Naive thymus-derived CD4-positive, alpha-beta T cell (primary cell): ENCODE results near the gene SSBP2. TPM values are rescaled to one million over a fixed set of nuclear protein-coding genes. Genes with fewer than 3 reads are reported as not detected.

Source experiments
- ATAC-seq: fragments of 150-1000 bp; cut with Tn5 transposase; 2 replicates; pipeline ENCODE4 v1.10.0; 2021; ENCODE audit warnings: mild to moderate bottlenecking, moderate library complexity
- CTCF ChIA-PET: fragments of 350-600 bp; sonication (Branson Sonifier 250); formaldehyde crosslinking; loops from one replicate; lab custom pipeline; 2021; ENCODE audit warnings: antibody characterized with exemption; lab: Charles Lee
- POLR2A ChIA-PET: fragments of 350-600 bp; sonication (Branson Sonifier 250); formaldehyde crosslinking; loops from one replicate; lab custom pipeline; 2021; ENCODE audit warnings: antibody characterized with exemption, inconsistent platforms; lab: Charles Lee
- DNase-seq, 9 donors: peaks; one replicate each; pipeline versions ENCODE4 v3.0.0 to v3.0.0-alpha.2; 2020 to 2022; ENCODE audit warnings: mixed read lengths in 1 of 9
- H3K27ac ChIP-seq: one replicate; pipeline ENCODE4 v1.7.0; 2013; ENCODE audit warnings: mild to moderate bottlenecking, low read depth, low read length, moderate library complexity
- H3K27me3 ChIP-seq, 2 donors: one replicate each; pipeline ENCODE4 v1.7.0; 2013; ENCODE audit warnings: low read length in 2 of 2, mild to moderate bottlenecking in 2 of 2, moderate library complexity in 2 of 2; ENCODE audit not compliant: control insufficient read depth in 2 of 2, insufficient read depth in 2 of 2
- H3K36me3 ChIP-seq, 3 experiments: 1 replicate in 2 of 3; 2 replicates in 1 of 3; pipeline ENCODE4 v1.7.0; 2013; ENCODE audit warnings: low read length in 3 of 3, mild to moderate bottlenecking in 3 of 3, moderate library complexity in 1 of 3; ENCODE audit not compliant: insufficient read depth in 3 of 3, control insufficient read depth in 2 of 3
- H3K4me1 ChIP-seq, 2 donors: one replicate each; pipeline ENCODE4 v1.7.0; 2013; ENCODE audit warnings: low read length in 2 of 2, mild to moderate bottlenecking in 2 of 2, moderate library complexity in 1 of 2; ENCODE audit not compliant: control insufficient read depth in 2 of 2, insufficient read depth in 2 of 2
- H3K4me3 ChIP-seq: 2 replicates; pipeline ENCODE4 v1.7.0; 2013; ENCODE audit warnings: mild to moderate bottlenecking, low read length
- H3K9me3 ChIP-seq, 3 experiments: 1 replicate in 2 of 3; 2 replicates in 1 of 3; pipeline ENCODE4 v1.7.0; 2013; ENCODE audit warnings: low read length in 3 of 3; ENCODE audit not compliant: control insufficient read depth in 2 of 3
- H3K27ac Mint-ChIP-seq, 9 donors: one replicate each; pipeline ENCODE4 v1.8.0; 2020 to 2022; ENCODE audit warnings: mixed read lengths in 9 of 9, mild to moderate bottlenecking in 8 of 9, moderate library complexity in 5 of 9, inconsistent platforms in 2 of 9
- H3K27me3 Mint-ChIP-seq, 5 donors: one replicate each; pipeline ENCODE4 v1.8.0; 2021 to 2022; ENCODE audit warnings: mixed read lengths in 5 of 5, mild to moderate bottlenecking in 1 of 5
- H3K36me3 Mint-ChIP-seq, 5 donors: one replicate each; pipeline ENCODE4 v1.8.0; 2020 to 2022; ENCODE audit warnings: mixed read lengths in 5 of 5, mild to moderate bottlenecking in 3 of 5, inconsistent platforms in 1 of 5
- H3K4me1 Mint-ChIP-seq, 7 donors: one replicate each; pipeline ENCODE4 v1.8.0; 2020 to 2022; ENCODE audit warnings: mixed read lengths in 7 of 7, mild to moderate bottlenecking in 3 of 7, inconsistent platforms in 1 of 7
- H3K4me3 Mint-ChIP-seq, 10 donors: one replicate each; pipeline ENCODE4 v1.8.0; 2020 to 2022; ENCODE audit warnings: mild to moderate bottlenecking in 10 of 10, mixed read lengths in 10 of 10, moderate library complexity in 6 of 10, inconsistent platforms in 2 of 10
- H3K9me3 Mint-ChIP-seq, 11 donors: one replicate each; pipeline ENCODE4 v1.8.0; 2020 to 2022; ENCODE audit warnings: mixed read lengths in 11 of 11, mild to moderate bottlenecking in 4 of 11, inconsistent platforms in 1 of 11, moderate library complexity in 1 of 11
- intact Hi-C, 2 donors: fragments of 100-400 bp; cut with micrococcal nuclease; formaldehyde crosslinking; loops; one replicate each; pipeline ENCODE4 v1.15.1; 2023
- polyA plus RNA-seq, 2 donors: library from polyadenylated mRNA; unstranded; fragments of 300-500 nt; fragmentation: Illumina TruSeq; gene quantifications; one replicate each; pipeline ENCODE4 v1.2.3, GENCODE V29; 2021
- total RNA-seq, 6 experiments: library from RNA in 5 of 6; stranded (reverse) in 5 of 6; gene quantifications; 1 replicate in 5 of 6; 2 replicates in 1 of 6; pipeline ENCODE4 v1.2.3 and lab custom pipeline; 2021 to 2026

The SSBP2 gene
- total and polyA plus RNA-seq, 7 experiments from 2014 or later: 36.7 to 99.8 (median 70.7) TPM

DNA sequence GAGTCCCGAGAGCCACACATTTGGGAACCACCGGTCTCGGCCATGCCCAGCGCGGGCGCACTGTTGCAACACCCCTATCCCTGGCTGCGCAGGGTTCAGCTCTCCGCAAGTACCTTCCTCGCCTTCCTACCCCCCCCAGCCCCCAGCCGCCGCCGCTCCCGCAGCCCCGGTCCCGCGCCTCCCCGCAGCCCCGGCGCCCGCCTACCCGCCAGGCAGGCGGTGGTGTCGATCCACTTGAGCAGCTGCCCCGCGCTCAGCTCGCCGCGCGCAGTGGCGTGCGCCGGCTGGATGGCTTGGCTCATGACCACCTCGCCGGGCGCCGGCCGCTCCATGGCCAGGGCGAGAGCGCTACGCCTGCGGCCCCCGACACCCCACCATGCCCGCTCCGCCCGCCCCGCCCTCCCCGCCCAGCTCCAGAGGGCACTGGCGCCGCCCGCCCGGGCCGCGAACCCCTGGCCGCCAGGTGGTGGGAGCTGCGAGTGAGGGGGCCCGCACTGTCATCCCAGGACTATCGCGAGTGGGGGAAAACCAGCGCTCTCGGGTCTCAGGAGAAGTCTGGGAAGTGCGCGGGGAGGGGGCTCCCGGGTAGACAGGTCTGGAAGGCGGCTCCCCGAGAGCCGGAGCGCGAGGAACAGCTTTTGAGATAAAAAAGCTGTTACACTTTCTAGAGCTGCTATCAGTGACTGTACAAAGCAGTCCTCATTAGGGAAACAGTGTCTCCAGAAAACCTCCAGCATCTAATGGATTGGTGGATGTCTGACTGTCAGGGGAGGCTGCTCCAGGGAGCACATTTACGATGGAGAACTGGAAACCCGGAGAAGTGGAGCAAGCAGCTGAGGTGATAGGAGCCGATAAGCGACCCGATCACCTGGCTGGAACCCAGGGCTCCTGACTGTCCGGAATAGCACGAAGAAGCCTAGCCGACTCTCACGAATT is 356.8 kb downstream of the SSBP2 start, which contains the start of gene ACOT12:
Gene ACOT12, minus strand, starts transcription at position 352 of the 936 bp plus-strand sequence. Its CDS starts 20 bp downstream, at position 332.
- peaks cover 0 to 10% of the 10 kb centered on the region in 2 donors for H3K27me3 ChIP-seq

GRCh38 chr5:81393430-81393782 is 357.5 kb downstream of the SSBP2 start:
- H3K27me3 ChIP-seq: peaks cover 0 to 13% of the 10 kb centered on the region in 2 donors
- H3K4me1 Mint-ChIP-seq: peaks cover 0 to 8% (median 0%) of the 10 kb centered on the region in 7 donors
- ChIA-PET CTCF (interaction anchor here (0.7 to 0.8 kb wide), 2 partner anchors 31 to 867 kb away, joined by 3 read pairs; no protein-coding TSS in a partner anchor), POLR2A (no interaction called here)
- H3K36me3 Mint-ChIP-seq: peaks cover 0 to 11% (median 4%) of the 10 kb centered on the region in 5 donors
- H3K9me3 Mint-ChIP-seq: peaks cover 0 to 12% (median 7%) of the 10 kb centered on the region in 11 donors
- H3K27me3 Mint-ChIP-seq: peaks cover 53 to 75% (median 70%) of the 10 kb centered on the region in 5 donors
- H3K27ac Mint-ChIP-seq: no peak overlapping the region
- H3K36me3 ChIP-seq: no peaks in the 10 kb centered on the region
- H3K27ac ChIP-seq: no peak overlapping the region
- H3K4me1 ChIP-seq: no peaks in the 10 kb centered on the region
- peak overlapping the region in 9 of 10 donors; percentile 31 to 69 (median 54) for H3K4me3 Mint-ChIP-seq
- ATAC-seq (no peak), DNase-seq (no peak)
- intact Hi-C loops: no loop called here
- H3K4me3 ChIP-seq: no peak overlapping the region
- H3K9me3 ChIP-seq: peaks cover 0 to 4% (median 0%) of the 10 kb centered on the region in 3 experiments

More for the DNA sequence above, 356.8 kb downstream of the SSBP2 start, which contains the start of gene ACOT12:
- intact Hi-C loops: no loop called here
- no peak within 1 kb of the TSS for H3K27ac Mint-ChIP-seq
- Histone ChIP-seq H3K36me3 (no peaks in the 10 kb centered on the region), H3K4me3 (no peak within 1 kb of the TSS), H3K27ac (no peak within 1 kb of the TSS), H3K4me1 (no peaks in the 10 kb centered on the region), H3K9me3 (peaks cover 0 to 4% (median 0%) of the 10 kb centered on the region in 3 experiments)
- H3K4me1 Mint-ChIP-seq: peaks cover 0 to 8% (median 2%) of the 10 kb centered on the region in 7 donors
- DNase-seq (no peak), ATAC-seq (peak; percentile 24)
- ChIA-PET CTCF (interaction anchor here (0.7 to 0.8 kb wide), 2 partner anchors 31 to 866 kb away, joined by 3 read pairs; no protein-coding TSS in a partner anchor), POLR2A (interaction anchor here (0.5 to 0.7 kb wide), 2 partner anchors 115 to 661 kb away, joined by 3 read pairs; no protein-coding TSS in a partner anchor)
- H3K9me3 Mint-ChIP-seq: peaks cover 0 to 12% (median 7%) of the 10 kb centered on the region in 11 donors
- H3K36me3 Mint-ChIP-seq: peaks cover 0 to 9% (median under 1%) of the 10 kb centered on the region in 5 donors
- peak within 1 kb of the TSS; percentile 23 to 69 (median 54) for H3K4me3 Mint-ChIP-seq
- peaks cover 55 to 76% (median 63%) of the 10 kb centered on the region in 5 donors for H3K27me3 Mint-ChIP-seq

GRCh38 chr5:81389025-81389424 is 361.9 kb downstream of the SSBP2 start:
- H3K27me3 Mint-ChIP-seq: peaks cover 32 to 54% (median 46%) of the 10 kb centered on the region in 5 donors
- ATAC-seq (no peak), DNase-seq (no peak)
- H3K27ac ChIP-seq: no peak overlapping the region
- ChIA-PET CTCF (no interaction called here), POLR2A (no interaction called here)
- no peaks in the 10 kb centered on the region for H3K4me1 ChIP-seq
- H3K27ac Mint-ChIP-seq: no peak overlapping the region
- H3K9me3 ChIP-seq: no peaks in the 10 kb centered on the region
- peaks cover 0 to 11% (median 4%) of the 10 kb centered on the region in 5 donors for H3K36me3 Mint-ChIP-seq
- H3K4me3 ChIP-seq: no peak overlapping the region
- H3K4me1 Mint-ChIP-seq: peaks cover 0 to 5% (median 0%) of the 10 kb centered on the region in 7 donors
- peaks cover 0 to 13% of the 10 kb centered on the region in 2 donors for H3K27me3 ChIP-seq
- H3K9me3 Mint-ChIP-seq: peaks cover 0 to 7% (median 0%) of the 10 kb centered on the region in 11 donors
- H3K36me3 ChIP-seq: no peaks in the 10 kb centered on the region
- intact Hi-C loops: no loop called here
- H3K4me3 Mint-ChIP-seq: no peak overlapping the region

DNA sequence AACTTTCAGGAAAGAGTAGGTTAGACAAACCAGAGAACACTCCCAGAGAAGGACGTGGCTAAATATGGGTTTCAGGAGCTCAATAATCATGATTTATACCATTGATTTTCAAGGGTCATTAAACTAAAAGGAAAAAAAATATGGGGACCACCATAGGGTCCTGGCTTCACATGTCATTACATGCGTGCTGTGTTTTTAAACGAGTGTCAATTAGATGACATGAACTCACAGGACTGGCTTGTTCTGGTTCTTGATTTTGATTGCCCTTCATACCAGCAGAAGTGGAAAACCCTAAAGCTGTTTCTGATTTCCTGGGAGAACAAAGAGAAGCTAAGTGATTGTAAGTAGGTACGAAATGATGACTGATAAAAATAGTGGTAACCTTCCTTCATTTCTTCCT is 362.7 kb downstream of the SSBP2 start:
- Mint-ChIP-seq H3K36me3 (peaks cover 0 to 11% (median 4%) of the 10 kb centered on the region in 5 donors), H3K27ac (no peak overlapping the region), H3K27me3 (peaks cover 27 to 49% (median 41%) of the 10 kb centered on the region in 5 donors), H3K4me3 (no peak overlapping the region), H3K4me1 (peaks cover 0 to under 1% (median 0%) of the 10 kb centered on the region in 7 donors), H3K9me3 (peaks cover 0 to 7% (median 0%) of the 10 kb centered on the region in 11 donors)
- ChIA-PET CTCF (no interaction called here), POLR2A (no interaction called here)
- ATAC-seq (no peak), DNase-seq (no peak)
- no peak overlapping the region for H3K4me3 ChIP-seq
- H3K27ac ChIP-seq: no peak overlapping the region
- H3K4me1 ChIP-seq: no peaks in the 10 kb centered on the region
- no peaks in the 10 kb centered on the region for H3K36me3 ChIP-seq
- intact Hi-C loops: no loop called here
- H3K9me3 ChIP-seq: no peaks in the 10 kb centered on the region
- peaks cover 0 to 9% of the 10 kb centered on the region in 2 donors for H3K27me3 ChIP-seq

GRCh38 chr5:81383867-81384266 is 367.0 kb downstream of the SSBP2 start:
- Histone ChIP-seq H3K4me3 (no peak overlapping the region), H3K4me1 (no peaks in the 10 kb centered on the region), H3K9me3 (no peaks in the 10 kb centered on the region), H3K27me3 (peaks cover 0 to 2% of the 10 kb centered on the region in 2 donors), H3K36me3 (no peaks in the 10 kb centered on the region), H3K27ac (no peak overlapping the region)
- H3K4me3 Mint-ChIP-seq: no peak overlapping the region
- H3K27ac Mint-ChIP-seq: no peak overlapping the region
- CTCF ChIA-PET: no interaction called here
- intact Hi-C loops: no loop called here
- peaks cover 0 to 2% (median under 1%) of the 10 kb centered on the region in 5 donors for H3K36me3 Mint-ChIP-seq
- no peak for ATAC-seq
- peaks cover 0 to 2% (median 0%) of the 10 kb centered on the region in 11 donors for H3K9me3 Mint-ChIP-seq
- peaks cover 1 to 10% (median 9%) of the 10 kb centered on the region in 5 donors for H3K27me3 Mint-ChIP-seq
- no peak for DNase-seq
- POLR2A ChIA-PET: no interaction called here
- no peaks in the 10 kb centered on the region for H3K4me1 Mint-ChIP-seq

DNA sequence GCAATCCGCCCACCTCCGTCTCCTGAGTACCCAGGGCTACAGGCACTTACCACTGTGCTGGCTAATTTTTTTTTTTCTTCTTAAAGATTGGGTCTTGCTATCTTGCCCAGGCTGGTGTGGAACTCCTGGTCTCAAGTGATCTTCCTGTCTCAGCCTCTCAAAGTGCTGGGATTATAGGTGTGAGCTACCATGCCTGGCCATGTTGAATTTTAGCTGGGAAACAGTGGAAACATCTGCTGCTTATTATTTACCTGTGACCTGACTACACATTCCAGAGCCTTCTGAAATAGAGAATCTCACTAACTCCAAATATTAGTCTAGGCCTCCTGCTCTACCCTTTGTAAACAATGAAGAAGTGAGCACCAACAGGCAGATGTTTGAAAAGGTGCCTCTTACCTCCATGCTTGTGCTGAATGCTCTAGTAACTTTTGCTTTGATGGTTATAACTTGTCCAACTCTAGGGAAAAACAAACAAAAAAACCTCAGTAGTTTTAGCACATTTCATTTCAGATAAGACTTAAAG is 379.5 kb downstream of the SSBP2 start:
- H3K27ac Mint-ChIP-seq: no peak overlapping the region
- no peak overlapping the region for H3K4me3 ChIP-seq
- H3K36me3 Mint-ChIP-seq: no peaks in the 10 kb centered on the region
- H3K36me3 ChIP-seq: no peaks in the 10 kb centered on the region
- DNase-seq (no peak), ATAC-seq (no peak)
- no peak overlapping the region for H3K4me3 Mint-ChIP-seq
- peaks cover 0 to 3% (median 0%) of the 10 kb centered on the region in 7 donors for H3K4me1 Mint-ChIP-seq
- H3K9me3 Mint-ChIP-seq: peaks cover 0 to 1% (median 0%) of the 10 kb centered on the region in 11 donors
- POLR2A ChIA-PET: no interaction called here
- peaks cover 4 to 19% (median 6%) of the 10 kb centered on the region in 5 donors for H3K27me3 Mint-ChIP-seq
- H3K9me3 ChIP-seq: no peaks in the 10 kb centered on the region
- no peaks in the 10 kb centered on the region for H3K4me1 ChIP-seq
- CTCF ChIA-PET: no interaction called here
- no peaks in the 10 kb centered on the region for H3K27me3 ChIP-seq
- intact Hi-C loops: no loop called here
- H3K27ac ChIP-seq: no peak overlapping the region
